AG08395 (cell line): ENCODE results near the gene MOSMO.
A peak's percentile ranks its signal among the peaks of the same experiment; 100 is the strongest.
"Not testable (repeated sequence)": the region's sequence is repeated elsewhere in the genome, so short reads cannot be mapped to it uniquely, and the experiment has no call there.

ENCODE experiments used
- DNase-seq: peaks from one replicate; pipeline ENCODE4 v3.0.0; 2012; ENCODE audit warnings: mixed read lengths, low spot score

The MOSMO gene

DNA sequence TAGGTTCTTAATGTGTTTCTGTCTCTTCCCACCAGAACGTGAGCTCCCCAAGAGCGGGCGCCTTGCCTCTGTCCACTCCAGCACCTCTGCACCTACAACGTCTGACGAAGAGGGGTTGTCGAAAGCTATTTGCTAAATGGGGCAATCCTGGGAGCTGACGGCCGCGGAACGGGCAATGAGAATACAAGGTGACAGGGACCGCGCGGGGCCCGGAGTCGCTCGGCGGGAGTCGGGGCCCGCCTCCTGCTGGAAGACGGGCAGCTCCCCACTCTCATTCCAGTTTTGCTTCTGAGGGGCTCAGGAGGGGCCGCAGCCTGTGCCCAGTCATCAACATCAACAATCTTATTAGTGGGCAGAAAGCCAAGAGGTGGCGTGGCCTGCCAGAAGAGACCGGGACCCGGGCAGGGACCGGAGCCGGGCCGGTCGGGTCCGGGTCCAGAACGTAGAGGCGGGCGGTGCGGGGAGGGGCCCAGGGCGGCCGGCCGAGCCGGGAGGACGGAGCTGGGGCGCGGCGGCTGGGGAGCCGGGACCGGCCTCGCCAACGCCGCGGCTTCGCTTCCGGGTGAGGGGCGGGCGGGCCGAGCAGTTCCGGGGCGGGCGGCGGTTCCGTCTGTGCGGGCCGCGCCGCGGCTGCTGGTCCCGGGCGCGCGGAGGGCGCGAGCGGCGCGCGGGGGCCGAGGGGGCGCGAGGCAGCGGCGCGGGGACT, at the start of gene MOSMO:
Gene MOSMO, plus strand, starts transcription at position 603 of the 706 bp plus-strand sequence. CDS start 191 bp downstream, outside the sequence.
- DNase-seq, result peak; percentile 88

DNA sequence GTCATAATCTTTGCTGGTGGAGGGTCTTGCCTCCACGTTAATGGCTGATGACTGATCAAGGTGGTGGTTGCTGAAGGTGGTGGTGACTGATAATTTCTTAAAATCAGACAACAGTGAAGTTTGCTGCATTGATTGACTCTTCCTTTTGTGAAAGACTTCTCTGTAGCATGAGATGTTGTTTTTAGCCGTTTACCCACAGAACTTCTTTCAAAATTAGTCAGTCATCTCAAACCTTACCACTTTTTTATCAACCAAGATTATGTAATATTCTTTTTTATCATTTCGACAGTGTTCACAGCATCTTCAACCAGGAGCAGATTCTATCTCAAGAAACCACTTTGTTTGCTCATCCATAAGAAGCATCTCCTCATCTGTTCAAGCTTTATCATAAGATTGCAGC, 48.9 kb upstream of the MOSMO start:
- no peak for DNase-seq

DNA sequence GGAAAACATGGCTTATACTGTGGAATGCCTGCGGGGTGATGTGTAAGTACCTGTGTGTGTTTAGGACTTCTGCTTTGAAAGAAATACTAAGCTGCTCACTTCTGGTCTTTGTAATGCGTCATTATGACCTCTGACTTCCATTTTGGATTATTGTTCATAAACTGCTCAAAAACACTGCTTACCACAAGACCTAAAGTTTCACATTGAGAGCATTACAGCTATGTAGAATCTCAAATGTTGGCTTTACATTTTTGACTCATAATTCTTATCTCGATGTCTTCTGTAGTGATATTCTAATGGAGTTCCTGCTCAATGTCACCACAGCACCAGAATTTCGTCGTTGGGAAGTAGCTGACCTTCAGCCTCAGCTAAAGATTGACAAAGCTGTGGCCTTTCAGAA, 45.4 kb upstream of the MOSMO start:
- no peak for DNase-seq

DNA sequence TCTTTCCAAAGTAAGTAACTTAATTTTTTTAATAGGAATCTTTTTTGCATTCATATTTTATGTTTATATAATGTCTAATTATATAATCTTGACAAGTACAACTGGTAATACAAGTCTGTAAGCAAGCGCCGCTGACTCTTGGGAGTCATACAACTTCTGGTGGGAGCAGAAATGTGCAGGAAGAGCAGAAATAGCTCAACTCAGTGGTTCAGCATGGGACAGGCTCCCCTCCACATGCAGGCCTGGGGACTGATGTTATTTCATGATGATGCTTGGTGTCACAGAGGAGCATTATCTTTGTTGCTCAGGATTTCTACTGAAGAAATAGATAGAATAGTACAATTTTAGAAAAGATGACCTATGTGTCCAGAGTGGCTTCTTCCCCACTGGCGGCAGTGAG, 44.0 kb upstream of the MOSMO start:
- no peak for DNase-seq

DNA sequence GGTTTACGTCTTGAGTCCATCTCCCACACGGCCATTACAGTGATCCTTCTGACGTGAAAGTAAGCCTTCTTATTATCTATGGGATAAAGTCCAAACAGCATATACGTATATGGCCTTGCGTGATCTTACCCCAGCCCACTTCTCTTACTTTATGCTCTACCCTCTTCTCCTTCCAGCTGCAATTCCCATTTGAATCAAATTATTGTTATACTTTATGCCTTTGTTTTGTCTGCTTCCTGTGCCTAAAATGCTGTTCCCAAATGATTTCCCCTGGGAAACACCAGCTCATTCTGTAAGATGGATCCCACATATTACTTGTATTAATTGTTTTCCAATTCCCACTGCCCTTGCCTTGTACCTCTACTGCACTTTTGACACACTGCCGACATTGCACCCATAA, 43.6 kb upstream of the MOSMO start:
- no peak for DNase-seq

DNA sequence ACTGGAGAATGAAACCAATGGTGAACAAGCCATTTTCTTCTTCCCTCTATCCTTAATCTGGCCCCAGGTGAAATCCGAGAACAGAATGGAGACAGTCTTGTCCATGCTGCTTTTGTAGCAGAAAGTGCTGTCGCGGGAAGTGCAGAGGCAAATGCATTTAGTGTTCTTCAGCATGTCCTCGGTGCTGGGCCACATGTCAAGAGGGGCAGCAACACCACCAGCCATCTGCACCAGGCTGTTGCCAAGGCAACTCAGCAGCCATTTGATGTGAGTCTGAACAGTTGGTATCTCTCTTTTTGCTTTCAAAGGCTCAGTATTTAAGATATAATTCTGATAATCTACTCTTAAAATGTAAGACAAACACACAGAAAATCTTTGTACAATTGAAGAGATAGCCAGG, 36.1 kb upstream of the MOSMO start:
- DNase-seq, result no peak

DNA sequence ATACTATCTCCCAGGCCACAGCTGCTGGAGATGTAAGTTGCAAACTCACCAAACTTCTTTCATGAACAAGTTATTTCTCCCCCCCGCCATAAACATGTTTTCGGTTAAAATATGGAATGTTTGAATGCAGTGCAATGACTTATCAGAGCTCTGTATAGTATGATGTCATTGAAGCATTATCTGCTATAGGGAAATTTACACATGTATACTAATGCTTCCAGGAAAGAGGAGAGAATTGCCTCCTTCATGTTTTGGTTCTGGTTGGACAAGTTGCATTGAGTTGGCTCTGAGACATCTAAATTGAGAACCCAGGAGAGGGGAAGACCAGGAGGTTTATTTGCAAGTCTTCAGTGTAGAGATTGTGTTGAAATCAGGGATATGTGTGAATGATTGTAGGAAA, 34.0 kb upstream of the MOSMO start:
- no peak for DNase-seq

DNA sequence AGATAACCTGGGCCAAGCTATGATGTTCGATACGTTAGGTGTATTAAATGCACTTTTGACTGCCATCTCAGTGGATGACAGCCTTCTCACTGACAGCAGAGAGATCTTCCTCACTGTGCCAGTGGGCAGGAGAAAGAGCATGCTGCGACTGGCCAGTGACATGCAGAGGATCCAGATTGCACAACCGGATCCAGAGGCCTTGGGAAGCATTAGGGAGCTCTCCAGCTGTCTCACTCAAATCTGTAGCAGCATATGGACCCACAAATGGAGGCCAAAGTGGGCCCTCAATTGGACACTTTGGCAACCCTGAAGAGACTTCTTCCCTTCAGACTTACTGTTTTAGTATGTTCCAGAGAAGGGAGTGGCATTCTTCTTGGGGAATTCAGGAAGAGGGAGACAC, 27.9 kb upstream of the MOSMO start:
- no peak for DNase-seq

DNA sequence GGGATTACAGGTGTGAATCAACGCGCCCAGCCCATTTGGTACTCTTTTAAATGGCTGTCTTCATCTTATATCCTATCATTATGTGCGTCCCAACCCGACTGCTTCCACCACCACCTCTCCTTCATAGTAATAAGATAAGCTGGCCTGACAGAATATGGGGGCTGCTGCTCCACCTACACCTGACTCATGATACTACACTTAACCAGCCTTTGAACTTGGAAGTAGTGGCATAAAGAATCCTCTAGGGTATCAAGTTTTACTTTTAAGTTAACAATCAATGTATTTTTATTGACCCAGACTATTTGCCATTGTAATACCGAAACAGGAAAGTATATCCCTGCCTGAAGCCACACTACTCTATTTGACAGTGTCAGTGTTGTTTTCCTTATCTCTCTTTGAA, 25.8 kb upstream of the MOSMO start:
- DNase-seq, result no peak

DNA sequence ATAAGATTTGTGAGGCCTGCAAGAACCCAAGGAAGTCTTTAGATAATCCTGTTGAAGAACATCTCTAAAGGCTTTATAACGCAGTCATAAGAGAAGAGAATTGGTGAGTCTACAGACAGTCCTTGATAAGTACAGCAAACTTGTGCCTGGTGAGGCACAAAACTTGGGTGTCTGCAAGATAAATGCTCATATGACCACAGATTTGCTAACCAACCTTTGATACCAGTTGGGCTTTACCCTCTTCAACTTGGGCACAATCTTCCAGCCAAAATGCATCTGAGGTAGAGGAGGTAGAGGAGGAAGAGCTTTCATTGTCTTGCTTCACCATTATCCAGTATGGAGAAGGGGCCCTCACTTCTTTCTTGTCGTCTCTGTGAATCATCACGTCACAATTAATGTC, 23.8 kb upstream of the MOSMO start:
- no peak for DNase-seq

DNA sequence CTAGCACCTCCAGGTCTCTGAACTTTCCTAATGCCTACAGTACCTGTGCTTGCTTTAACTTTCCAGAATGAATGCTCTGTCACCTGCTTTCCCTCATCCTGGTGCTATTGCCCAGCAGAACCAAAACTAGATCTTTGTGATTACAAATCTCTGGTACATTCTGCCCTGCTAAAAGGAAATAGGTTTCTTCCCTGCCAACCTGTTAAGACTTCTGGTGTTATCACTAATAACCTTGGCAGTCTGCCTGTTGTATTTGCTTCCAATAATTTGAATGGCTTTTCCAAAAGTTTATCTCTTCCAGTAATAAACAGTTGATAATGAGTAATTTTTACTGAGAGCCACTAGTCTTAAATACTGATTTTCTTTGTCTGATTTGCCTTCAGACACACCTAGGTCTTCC, 22.4 kb upstream of the MOSMO start:
- DNase-seq, result no peak

DNA sequence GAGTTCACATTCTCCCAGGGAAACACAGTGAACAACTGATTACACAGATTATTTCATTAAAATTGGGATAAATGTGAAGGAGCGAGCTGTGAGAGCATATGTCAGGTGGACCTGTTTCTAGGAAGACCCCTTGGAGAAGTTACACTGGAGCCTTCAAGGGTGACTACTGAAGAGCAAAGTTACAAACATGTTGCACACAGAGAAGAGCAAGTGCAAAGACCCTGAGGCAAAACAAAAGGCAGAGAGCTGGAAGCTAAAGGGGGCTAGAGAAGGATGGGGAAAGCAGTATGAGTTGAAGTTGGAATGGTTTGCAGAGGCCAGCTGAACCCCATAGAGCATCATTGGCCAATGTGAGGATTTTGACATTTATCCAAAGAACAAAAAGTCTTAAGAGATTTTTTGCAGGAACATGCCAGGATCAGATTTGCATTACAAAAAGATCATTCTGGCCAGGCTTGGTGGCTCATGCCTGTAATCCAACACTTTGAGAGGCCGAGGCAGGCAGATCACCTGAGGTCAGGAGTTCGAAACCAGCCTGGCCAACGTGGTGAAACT, 21.1 kb upstream of the MOSMO start:
- DNase-seq, result no peak

DNA sequence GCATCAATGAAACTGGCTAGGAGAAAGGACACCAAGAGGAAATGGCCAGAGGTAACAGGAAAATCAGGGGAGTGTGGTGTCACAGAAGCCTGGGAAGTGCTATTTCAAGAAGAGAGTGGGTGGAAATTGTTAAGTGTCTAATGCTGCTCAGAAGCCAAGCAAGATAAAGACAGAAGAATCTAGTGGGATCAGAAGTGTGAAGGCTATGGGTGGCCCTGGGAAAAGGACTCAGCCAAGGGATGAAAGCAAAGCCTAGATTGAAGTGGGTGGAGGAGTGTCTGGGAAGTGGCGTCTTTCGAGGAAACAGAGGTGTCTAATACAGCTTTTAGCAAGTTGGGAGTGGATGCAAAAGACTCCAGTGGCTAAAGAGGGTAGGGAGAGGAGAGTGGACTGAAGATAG, 20.4 kb upstream of the MOSMO start:
- no peak for DNase-seq

DNA sequence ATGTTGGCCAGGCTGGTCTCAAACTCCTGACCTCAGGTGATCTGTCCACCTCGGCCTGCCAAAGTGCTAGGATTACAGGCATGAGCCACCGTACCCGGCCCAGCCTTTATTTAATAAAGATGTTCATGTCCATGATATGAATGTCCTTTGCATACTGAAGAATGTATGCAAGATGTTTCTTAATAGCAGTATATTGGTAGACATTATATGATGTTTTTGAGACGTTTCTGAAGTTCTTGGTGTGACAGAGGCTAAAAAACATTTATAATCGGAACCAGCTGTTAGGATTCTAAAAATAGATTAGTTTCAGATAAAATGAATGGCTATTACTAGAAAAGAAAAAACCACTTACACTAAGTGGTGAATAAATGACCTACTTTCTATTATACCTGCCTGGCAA, 18.8 kb upstream of the MOSMO start:
- DNase-seq, result peak; percentile 41

DNA sequence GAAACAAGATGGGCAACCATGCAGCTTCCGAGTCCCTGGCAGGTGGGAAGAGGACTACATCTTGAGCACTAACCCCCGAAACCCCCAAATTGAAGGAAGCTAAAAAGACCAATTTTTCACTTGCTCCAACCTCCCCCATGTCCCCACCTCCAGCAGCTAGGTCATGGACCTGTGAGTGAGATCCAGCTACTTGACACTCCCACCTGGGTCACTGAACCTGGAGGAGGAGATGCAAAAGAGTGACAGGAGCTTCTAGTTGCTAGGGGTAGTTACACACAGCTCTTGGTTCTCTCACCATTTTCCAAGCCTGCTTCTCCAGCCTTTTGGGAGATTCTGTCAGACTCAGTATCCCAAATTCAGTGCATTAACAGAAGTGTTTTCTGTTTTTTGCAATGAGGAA, 18.2 kb upstream of the MOSMO start:
- no peak for DNase-seq

DNA sequence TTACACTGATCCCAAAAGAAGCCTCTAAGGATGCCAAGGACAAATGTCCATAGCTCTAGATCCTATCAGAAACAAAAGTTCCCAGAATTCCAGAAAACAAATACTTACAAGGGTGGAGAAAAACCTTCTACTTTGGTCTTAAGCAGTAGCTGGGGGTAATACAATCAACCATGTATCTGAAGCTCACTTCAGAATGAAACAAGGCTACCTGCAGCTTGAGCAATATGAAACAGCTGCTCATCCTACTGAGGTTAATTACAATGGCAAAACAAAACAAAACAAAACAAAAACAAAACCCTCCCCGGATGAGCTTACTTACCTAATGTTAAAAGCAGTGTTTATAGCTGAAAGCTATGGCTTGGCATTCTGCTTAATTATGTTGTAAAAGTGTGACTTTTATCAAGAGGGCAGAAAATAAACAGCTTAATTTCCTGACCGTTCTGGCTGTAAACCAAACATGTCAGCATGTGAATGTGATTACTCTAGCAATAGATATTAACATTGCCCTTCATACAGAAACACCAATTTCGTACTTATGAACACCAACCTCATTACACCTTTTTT, 17.4 kb upstream of the MOSMO start:
- DNase-seq, result no peak

DNA sequence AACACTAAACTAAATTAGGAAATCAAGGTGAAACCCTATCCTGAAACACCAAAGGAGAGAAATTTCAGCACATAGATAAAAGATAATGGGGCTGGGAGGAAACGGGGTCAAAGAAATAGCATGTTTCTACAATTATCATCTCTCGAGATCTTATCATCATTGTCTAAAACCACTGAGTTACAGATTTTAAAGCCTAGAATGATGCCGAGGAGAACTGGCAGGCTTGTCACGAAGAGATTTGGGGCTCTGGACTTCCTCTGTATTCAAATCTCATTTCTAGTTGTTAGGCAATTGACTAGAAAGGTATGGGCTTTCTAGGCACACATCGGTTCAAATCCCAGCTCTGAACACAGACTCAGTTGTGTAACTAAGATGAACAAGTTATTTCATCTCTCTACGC, 16.3 kb upstream of the MOSMO start:
- no peak for DNase-seq

DNA sequence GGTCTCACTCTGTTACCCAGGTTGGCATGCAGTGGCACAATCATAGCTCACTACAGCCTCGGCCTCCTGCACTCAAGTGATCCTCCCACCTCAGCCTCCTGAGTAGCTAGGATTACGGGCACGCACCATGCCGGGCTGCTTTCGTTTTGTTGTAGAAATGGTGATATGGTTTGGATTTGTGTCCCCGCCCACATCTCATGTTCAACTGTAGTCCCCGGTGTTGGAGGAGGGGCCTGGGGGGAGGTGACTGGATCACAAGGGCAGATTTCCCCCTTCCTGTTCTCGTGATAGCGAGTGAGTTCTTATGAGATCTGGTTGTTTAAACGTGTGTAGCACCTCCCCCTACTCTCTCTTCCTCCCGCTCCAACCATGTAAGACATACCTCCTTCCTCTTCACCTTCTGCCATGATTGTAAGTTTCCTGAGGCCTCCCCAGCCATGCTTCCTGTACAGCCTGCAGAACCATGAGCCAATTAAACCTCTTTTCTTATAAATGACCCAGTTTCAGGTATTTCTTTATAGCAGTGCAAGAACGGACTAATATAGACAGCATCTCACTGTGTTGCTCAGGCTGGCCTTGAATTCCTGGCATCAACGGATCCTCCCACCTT, 12.9 kb upstream of the MOSMO start:
- no peak for DNase-seq

DNA sequence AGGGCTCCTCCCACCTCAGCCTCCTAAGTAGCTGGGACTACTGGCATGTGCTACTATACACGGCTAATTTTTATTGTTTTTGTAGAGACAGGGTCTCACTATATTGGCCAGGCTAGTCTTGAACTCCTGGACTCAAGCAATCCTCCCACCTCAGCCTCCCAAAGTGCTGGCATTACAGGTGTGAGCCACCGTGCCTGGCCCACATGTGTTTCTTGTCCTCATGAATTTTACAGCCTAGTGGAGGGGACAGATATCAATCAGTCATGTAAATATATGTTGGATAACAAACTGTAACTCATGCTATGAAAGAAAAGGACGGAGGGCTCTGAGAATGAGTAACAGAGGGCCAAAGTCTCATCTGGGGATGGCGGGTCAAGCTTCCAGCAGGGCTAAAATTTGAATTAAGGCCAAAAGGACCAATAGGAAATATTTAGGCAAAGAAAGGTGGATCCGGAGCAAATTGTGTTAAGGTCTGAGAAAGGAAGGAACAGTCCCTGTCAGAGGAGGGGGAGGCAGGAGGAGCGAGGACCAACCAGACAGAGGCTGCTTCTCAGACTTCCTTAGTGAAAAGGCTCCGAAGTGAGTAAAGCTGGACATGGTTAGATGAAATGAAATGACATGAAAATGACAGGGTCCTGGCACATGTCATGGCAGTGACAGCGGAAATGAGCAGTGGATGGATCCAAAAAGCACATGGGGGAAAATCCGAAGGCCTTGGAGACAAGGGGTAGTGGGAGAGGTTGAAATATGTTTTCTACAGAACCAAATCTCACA, 10.8 kb upstream of the MOSMO start:
- DNase-seq, result no peak

DNA sequence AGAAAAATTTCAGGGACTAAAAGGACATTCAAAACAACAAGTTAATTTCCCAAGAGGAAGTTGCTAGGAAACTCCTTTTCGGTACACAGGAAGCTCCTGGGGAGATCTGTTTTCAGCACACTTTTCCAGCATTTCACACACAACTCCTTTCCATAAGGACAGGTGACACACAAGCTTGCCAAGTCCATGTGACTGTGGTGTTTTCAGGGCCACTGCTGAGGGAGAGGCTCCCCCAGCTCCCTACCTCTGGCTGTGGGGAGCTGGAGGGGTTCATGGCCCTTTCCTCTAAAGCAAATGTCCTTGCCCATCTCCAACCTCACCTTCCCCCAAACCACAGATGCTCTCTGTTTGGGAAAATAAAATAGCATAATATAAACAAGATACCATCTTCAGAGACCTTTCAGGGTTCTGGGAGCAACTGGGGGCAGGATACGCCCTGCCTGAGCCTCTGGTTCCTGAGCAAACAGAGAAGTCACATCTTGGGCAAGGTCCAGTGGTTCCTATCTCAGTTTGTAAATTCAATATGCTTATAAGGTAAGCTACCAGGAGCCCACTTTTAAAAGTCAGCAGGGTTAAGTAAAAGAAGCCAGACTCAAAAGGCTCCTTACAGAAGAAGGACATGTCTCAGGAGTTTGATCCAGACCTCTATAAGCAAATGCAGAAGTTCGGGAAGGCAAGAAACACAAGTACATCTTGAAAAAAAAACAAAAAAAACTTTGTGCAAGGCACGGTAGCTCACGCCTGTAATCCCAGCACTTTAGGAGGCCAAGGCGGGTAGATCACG, 10.0 kb upstream of the MOSMO start:
- DNase-seq, result no peak

DNA sequence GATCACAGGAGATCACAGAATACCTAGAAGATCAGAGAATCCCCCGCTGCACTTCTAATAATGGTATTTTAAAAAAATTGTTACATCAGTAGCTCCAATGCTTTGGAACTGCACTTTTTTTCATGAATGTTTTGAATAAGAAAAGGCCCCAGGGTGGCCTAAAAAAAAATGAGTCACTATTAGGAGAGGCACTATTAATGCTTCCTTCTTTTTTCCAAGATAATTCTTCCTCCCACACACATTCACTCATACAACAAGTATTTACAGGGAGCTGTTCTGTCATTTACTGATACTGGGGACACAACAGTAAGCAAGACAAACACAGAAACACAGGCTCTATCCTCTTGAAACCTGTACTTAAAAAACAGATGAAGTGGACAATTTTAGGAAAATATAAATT, 6.3 kb upstream of the MOSMO start:
- peak; percentile 57 for DNase-seq

DNA sequence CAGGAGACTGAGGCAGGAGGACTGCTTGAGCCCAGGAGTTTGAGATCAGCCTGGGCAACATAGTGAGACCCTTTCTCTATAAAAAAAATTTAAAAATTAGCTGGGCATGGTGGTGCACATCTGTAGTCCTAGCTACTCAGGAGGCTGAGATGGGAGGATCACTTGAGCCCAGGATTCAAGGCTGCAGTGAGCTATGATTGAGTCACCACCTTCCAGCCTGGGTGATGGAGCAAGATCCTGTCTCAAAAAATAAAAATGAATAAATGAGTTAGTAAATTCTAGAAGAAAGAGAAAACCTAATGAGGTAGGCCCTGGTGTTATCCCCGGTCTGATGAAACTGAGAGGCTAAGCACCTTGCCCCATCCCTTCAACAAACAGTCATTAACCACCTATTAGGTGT, 5.9 kb upstream of the MOSMO start:
- DNase-seq, result not testable (repeated sequence)
